SK-N-SH treated with all-trans-retinoic acid at 6 μM for 48 hours (cell line): ENCODE results near the gene GPC5.

Source experiments
- ATAC-seq: fragments of 200-7000 bp; cut with Tn5 transposase; 3 replicates; pipeline ENCODE4 v1.9.1; 2020; ENCODE audit warnings: mild to moderate bottlenecking, moderate library complexity
- BACH2 ChIP-seq: fragments of 250-450 bp; sonication (Bioruptor Pico); IDR thresholded peaks from 2 replicates; pipeline ENCODE4 v1.9.0; 2021; ENCODE audit warnings: mild to moderate bottlenecking, borderline replicate concordance
- CSDC2 ChIP-seq: fragments of 250-450 bp; sonication (Bioruptor Pico); IDR thresholded peaks from 2 replicates; pipeline ENCODE4 v1.5.0; 2020; ENCODE audit warnings: mild to moderate bottlenecking, moderate library complexity
- GLIS3 ChIP-seq: fragments of 250-450 bp; sonication (Bioruptor Pico); IDR thresholded peaks from 2 replicates; pipeline ENCODE4 v1.5.0; 2020; ENCODE audit warnings: mild to moderate bottlenecking, moderate library complexity
- OSR1 ChIP-seq: fragments of 250-450 bp; sonication (Bioruptor Pico); IDR thresholded peaks from 2 replicates; pipeline ENCODE4 v1.8.0; 2022; ENCODE audit warnings: moderate library complexity, mild to moderate bottlenecking, inconsistent platforms
- PPARA ChIP-seq: fragments of 250-450 bp; sonication (Bioruptor Pico); IDR thresholded peaks from 2 replicates; pipeline ENCODE4 v1.5.0; 2020; ENCODE audit warnings: mild to moderate bottlenecking, borderline replicate concordance
- RARB ChIP-seq: fragments of 250-450 bp; sonication (Bioruptor Pico); IDR thresholded peaks from 2 replicates; pipeline ENCODE4 v1.8.0; 2021; ENCODE audit warnings: mild to moderate bottlenecking, moderate library complexity
- SNAI2 ChIP-seq: fragments of 250-450 bp; sonication (Bioruptor Pico); IDR thresholded peaks from 2 replicates; pipeline ENCODE4 v1.5.0; 2020; ENCODE audit warnings: mild to moderate bottlenecking, moderate library complexity
- TCF4 ChIP-seq: fragments of 250-450 bp; sonication (Bioruptor Pico); IDR thresholded peaks from 2 replicates; pipeline ENCODE4 v1.8.0; 2021; ENCODE audit warnings: mild to moderate bottlenecking, moderate library complexity, borderline replicate concordance
- TOX ChIP-seq: fragments of 250-450 bp; sonication (Bioruptor Pico); IDR thresholded peaks from 2 replicates; pipeline ENCODE4 v1.8.0; 2021; ENCODE audit warnings: mild to moderate bottlenecking, moderate library complexity, borderline replicate concordance
- ZC3H10 ChIP-seq: fragments of 250-450 bp; sonication (Bioruptor Pico); IDR thresholded peaks from 2 replicates; pipeline ENCODE4 v1.5.1; 2021; ENCODE audit warnings: mild to moderate bottlenecking, moderate library complexity
- ZFP3 ChIP-seq: fragments of 250-450 bp; sonication (Bioruptor Pico); IDR thresholded peaks from 2 replicates; pipeline ENCODE4 v1.5.0; 2020; ENCODE audit warnings: mild to moderate bottlenecking, moderate library complexity
- ZFP30 ChIP-seq: fragments of 450-650 bp; formaldehyde crosslinking; IDR thresholded peaks from 2 replicates; pipeline ENCODE4 v1.5.0; 2022; ENCODE audit warnings: mild to moderate bottlenecking, moderate library complexity
- ZNF565 ChIP-seq: fragments of 450-650 bp; formaldehyde crosslinking; conservative IDR thresholded peaks from 2 replicates; pipeline ENCODE4 v1.5.0; 2020; ENCODE audit warnings: low read depth, mild to moderate bottlenecking, moderate library complexity
- ZNF8 ChIP-seq: fragments of 450-650 bp; formaldehyde crosslinking; IDR thresholded peaks from 2 replicates; pipeline ENCODE4 v1.5.0; 2020; ENCODE audit warnings: mild to moderate bottlenecking, moderate library complexity
- TF ChIP-seq, protein P1 (sequence below): fragments of 250-450 bp; sonication (Bioruptor Pico); IDR thresholded peaks from 2 replicates; pipeline ENCODE4 v1.5.1; 2021; ENCODE audit warnings: mild to moderate bottlenecking, moderate library complexity
- TF ChIP-seq, protein P2 (sequence below): fragments of 250-450 bp; sonication (Bioruptor Pico); IDR thresholded peaks from 2 replicates; pipeline ENCODE4 v1.5.0; 2020; ENCODE audit warnings: mild to moderate bottlenecking, moderate library complexity
- TF ChIP-seq, protein P3 (sequence below): fragments of 250-450 bp; sonication (Bioruptor Pico); IDR thresholded peaks from 2 replicates; pipeline ENCODE4 v1.5.1; 2020; ENCODE audit warnings: low read depth, mild to moderate bottlenecking, moderate library complexity
- TF ChIP-seq, protein P4 (sequence below): fragments of 250-450 bp; sonication (Bioruptor Pico); IDR thresholded peaks from 2 replicates; pipeline ENCODE4 v1.8.0; 2020; ENCODE audit warnings: mild to moderate bottlenecking, moderate library complexity, borderline replicate concordance
- TF ChIP-seq, protein P5 (sequence below): fragments of 250-450 bp; sonication (Bioruptor Pico); IDR thresholded peaks from 2 replicates; pipeline ENCODE4 v1.8.0; 2021; ENCODE audit warnings: low read depth, mild to moderate bottlenecking, moderate library complexity, borderline replicate concordance

GPC5 gene

DNA sequence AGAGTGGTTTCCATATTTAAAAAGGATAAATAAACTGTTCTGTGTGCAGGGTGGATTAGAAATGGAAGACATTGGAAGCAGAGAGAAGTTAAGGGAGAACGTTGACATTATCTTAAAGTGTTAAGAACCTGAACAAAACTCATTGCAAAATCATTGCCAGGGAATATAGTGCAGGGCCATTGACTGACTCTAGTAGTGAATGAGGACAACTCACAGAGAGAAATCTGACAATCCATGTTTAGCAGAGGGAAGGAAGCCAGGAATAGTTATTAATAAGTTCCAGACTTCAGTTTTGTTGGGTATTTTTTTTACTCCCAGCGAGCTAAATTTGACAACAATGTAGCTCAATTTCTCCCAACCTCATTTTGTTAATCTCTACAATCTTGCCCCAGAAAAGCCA, 1273.4 kb downstream of the GPC5 start:
- ATAC-seq, result no peak
- TF ChIP-seq, protein P1, sequence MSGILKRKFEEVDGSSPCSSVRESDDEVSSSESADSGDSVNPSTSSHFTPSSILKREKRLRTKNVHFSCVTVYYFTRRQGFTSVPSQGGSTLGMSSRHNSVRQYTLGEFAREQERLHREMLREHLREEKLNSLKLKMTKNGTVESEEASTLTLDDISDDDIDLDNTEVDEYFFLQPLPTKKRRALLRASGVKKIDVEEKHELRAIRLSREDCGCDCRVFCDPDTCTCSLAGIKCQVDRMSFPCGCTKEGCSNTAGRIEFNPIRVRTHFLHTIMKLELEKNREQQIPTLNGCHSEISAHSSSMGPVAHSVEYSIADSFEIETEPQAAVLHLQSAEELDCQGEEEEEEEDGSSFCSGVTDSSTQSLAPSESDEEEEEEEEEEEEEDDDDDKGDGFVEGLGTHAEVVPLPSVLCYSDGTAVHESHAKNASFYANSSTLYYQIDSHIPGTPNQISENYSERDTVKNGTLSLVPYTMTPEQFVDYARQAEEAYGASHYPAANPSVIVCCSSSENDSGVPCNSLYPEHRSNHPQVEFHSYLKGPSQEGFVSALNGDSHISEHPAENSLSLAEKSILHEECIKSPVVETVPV (CRISPR knock-in tag), result no peak
- TF ChIP-seq ZC3H10 (CRISPR knock-in tag) (no peak), TCF4 (CRISPR knock-in tag) (no peak), ZFP3 (CRISPR knock-in tag) (no peak), RARB (CRISPR knock-in tag) (no peak), ZNF8 (no peak), TOX (CRISPR knock-in tag) (no peak), BACH2 (CRISPR knock-in tag) (no peak)
- TF ChIP-seq, protein P2, sequence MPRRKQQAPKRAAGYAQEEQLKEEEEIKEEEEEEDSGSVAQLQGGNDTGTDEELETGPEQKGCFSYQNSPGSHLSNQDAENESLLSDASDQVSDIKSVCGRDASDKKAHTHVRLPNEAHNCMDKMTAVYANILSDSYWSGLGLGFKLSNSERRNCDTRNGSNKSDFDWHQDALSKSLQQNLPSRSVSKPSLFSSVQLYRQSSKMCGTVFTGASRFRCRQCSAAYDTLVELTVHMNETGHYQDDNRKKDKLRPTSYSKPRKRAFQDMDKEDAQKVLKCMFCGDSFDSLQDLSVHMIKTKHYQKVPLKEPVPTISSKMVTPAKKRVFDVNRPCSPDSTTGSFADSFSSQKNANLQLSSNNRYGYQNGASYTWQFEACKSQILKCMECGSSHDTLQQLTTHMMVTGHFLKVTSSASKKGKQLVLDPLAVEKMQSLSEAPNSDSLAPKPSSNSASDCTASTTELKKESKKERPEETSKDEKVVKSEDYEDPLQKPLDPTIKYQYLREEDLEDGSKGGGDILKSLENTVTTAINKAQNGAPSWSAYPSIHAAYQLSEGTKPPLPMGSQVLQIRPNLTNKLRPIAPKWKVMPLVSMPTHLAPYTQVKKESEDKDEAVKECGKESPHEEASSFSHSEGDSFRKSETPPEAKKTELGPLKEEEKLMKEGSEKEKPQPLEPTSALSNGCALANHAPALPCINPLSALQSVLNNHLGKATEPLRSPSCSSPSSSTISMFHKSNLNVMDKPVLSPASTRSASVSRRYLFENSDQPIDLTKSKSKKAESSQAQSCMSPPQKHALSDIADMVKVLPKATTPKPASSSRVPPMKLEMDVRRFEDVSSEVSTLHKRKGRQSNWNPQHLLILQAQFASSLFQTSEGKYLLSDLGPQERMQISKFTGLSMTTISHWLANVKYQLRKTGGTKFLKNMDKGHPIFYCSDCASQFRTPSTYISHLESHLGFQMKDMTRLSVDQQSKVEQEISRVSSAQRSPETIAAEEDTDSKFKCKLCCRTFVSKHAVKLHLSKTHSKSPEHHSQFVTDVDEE (CRISPR knock-in tag), result no peak
- TF ChIP-seq, protein P3, sequence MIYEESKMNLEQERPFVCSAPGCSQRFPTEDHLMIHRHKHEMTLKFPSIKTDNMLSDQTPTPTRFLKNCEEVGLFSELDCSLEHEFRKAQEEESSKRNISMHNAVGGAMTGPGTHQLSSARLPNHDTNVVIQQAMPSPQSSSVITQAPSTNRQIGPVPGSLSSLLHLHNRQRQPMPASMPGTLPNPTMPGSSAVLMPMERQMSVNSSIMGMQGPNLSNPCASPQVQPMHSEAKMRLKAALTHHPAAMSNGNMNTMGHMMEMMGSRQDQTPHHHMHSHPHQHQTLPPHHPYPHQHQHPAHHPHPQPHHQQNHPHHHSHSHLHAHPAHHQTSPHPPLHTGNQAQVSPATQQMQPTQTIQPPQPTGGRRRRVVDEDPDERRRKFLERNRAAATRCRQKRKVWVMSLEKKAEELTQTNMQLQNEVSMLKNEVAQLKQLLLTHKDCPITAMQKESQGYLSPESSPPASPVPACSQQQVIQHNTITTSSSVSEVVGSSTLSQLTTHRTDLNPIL (CRISPR knock-in tag), result no peak
- TF ChIP-seq, protein P4, sequence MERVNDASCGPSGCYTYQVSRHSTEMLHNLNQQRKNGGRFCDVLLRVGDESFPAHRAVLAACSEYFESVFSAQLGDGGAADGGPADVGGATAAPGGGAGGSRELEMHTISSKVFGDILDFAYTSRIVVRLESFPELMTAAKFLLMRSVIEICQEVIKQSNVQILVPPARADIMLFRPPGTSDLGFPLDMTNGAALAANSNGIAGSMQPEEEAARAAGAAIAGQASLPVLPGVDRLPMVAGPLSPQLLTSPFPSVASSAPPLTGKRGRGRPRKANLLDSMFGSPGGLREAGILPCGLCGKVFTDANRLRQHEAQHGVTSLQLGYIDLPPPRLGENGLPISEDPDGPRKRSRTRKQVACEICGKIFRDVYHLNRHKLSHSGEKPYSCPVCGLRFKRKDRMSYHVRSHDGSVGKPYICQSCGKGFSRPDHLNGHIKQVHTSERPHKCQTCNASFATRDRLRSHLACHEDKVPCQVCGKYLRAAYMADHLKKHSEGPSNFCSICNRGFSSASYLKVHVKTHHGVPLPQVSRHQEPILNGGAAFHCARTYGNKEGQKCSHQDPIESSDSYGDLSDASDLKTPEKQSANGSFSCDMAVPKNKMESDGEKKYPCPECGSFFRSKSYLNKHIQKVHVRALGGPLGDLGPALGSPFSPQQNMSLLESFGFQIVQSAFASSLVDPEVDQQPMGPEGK, result no peak

DNA sequence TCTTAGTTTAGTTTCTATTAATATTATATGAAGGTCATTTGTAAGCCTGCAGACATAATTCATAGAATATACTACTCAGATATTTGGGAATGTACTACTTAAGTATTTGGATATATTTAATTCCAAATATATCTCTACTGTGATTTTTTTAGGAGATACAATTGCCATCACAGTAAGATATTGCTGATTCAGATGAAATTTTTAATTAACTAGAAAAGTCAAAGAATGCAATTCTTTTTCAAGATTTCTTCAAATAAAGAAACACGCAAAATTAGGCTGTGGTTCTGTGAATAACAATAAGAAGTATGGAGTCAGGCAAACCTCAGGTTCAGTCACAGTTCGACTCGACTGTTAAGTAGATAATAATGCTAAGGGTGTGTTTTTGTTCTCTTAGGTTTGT, 1277.8 kb downstream of the GPC5 start:
- no peak for ATAC-seq
- no peak for TF ChIP-seq SNAI2 (CRISPR knock-in tag)
- no peak for TF ChIP-seq ZFP30 (CRISPR knock-in tag)
- TF ChIP-seq PPARA, result no peak
- TF ChIP-seq ZNF565 (CRISPR knock-in tag), result no peak

DNA sequence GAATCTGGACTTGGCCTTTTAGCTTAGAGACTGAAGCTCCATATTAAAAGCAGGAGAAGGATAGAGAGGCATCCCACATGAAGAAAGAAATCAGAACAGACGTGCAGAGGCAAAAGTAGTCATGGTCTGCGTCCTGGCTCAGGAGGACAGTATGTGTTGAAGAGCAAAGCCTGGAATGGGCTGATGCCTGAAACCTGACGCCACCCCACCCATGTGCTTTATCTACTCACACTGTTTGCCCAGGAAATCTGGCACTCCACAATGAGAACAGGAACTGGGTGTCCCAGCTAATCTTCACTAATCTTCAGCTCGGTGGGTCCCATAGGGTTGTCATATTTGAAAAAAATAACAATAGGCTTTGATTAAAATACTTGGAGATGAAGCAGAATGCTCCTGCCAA, 1279.2 kb downstream of the GPC5 start:
- ATAC-seq, result no peak
- TF ChIP-seq, protein P3 (CRISPR knock-in tag), result no peak
- no peak for TF ChIP-seq OSR1
- TF ChIP-seq, protein P2 (CRISPR knock-in tag), result no peak
- TF ChIP-seq CSDC2 (CRISPR knock-in tag), result no peak
- TF ChIP-seq TCF4 (CRISPR knock-in tag), result no peak

DNA sequence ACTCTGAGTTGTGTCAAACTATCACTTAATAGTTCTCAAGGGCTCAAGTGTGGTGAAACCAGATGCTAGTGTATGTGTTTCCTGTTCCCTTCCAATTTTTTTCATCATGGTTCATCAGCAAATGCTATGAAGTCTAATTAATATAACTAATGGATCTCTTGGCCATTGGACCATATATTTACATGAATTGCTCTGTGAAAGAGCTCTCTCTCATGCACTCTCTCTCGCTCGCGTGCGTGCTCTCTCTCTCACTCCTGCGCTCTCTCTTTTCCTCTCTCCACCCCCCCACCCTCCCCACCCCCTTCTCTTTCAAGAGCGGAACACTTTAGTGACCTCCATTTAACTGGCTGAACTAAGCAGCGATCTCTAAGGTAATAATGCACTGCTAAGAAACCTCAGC, 1281.2 kb downstream of the GPC5 start:
- no peak for ATAC-seq
- TF ChIP-seq SNAI2 (CRISPR knock-in tag) (no peak), GLIS3 (CRISPR knock-in tag) (no peak), TCF4 (CRISPR knock-in tag) (no peak), ZNF8 (no peak), ZC3H10 (CRISPR knock-in tag) (no peak), ZNF565 (CRISPR knock-in tag) (no peak)
- TF ChIP-seq, protein P2 (CRISPR knock-in tag), result no peak
- TF ChIP-seq, protein P5, sequence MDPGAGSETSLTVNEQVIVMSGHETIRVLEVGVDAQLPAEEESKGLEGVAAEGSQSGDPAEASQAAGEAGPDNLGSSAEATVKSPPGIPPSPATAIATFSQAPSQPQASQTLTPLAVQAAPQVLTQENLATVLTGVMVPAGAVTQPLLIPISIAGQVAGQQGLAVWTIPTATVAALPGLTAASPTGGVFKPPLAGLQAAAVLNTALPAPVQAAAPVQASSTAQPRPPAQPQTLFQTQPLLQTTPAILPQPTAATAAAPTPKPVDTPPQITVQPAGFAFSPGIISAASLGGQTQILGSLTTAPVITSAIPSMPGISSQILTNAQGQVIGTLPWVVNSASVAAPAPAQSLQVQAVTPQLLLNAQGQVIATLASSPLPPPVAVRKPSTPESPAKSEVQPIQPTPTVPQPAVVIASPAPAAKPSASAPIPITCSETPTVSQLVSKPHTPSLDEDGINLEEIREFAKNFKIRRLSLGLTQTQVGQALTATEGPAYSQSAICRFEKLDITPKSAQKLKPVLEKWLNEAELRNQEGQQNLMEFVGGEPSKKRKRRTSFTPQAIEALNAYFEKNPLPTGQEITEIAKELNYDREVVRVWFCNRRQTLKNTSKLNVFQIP (CRISPR knock-in tag), result no peak
